GM15510 (cell line): ENCODE results near the gene KRT38.

Source experiments
- POLR2A ChIP-seq: IDR thresholded peaks from 3 replicates; pipeline ENCODE4 v1.6.1; 2011; ENCODE audit warnings: borderline replicate concordance; ENCODE audit not compliant: insufficient read length; ENCODE audit errors: extremely low read depth

Gene KRT38

GRCh38 chr17:41417127-41417526 is 23.7 kb downstream of the KRT38 start:
- TF ChIP-seq POLR2A: no peak

- no peak for TF ChIP-seq POLR2A
These were observed 24.3 kb downstream of the KRT38 start for GRCh38 chr17:41416479-41416878.

DNA sequence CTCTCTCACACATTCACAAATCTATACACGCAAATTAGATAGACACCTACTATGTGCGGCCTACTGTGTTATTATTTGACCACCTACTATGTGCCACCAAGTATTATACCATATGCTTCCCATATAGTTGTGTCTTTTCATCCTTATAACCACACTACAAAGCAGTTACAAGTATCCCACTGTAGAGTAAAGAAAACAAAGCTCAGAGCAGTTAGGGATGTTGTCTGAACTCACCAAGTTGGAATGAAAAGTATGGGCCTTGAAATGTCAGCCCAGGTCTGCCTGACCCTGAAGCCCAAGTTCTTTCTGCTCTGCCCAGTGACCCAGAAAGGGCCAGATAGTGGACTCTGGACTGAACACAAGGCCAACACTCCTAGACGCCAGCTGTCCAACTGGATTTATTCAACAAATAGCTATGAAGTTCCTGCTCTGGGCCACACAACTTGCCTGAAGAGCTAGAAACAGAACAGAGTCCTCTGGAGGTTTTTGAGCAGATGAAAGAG is 24.9 kb downstream of the KRT38 start:
- TF ChIP-seq POLR2A: no peak

- TF ChIP-seq POLR2A: no peak
These were observed 25.4 kb downstream of the KRT38 start for GRCh38 chr17:41415411-41415810.

DNA sequence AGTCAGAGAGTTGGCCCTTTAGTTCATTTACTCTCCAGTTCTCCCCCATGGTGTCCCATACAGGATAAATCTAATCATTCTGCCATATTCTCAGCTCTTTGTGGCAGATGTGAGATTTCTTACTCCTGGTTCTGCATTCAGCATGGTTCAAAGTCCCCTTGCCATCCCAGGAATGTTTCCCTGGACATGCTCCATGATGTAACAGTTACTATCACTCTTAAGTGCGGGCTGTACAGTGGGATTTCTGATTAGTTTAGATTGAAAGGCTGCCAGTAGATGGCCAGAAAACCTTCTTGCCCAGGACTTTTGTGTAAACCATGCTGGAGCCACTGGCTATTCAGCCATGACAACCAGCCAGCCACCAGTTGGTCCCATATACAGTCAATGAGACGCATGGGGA is 26.8 kb downstream of the KRT38 start:
- TF ChIP-seq POLR2A: no peak

DNA sequence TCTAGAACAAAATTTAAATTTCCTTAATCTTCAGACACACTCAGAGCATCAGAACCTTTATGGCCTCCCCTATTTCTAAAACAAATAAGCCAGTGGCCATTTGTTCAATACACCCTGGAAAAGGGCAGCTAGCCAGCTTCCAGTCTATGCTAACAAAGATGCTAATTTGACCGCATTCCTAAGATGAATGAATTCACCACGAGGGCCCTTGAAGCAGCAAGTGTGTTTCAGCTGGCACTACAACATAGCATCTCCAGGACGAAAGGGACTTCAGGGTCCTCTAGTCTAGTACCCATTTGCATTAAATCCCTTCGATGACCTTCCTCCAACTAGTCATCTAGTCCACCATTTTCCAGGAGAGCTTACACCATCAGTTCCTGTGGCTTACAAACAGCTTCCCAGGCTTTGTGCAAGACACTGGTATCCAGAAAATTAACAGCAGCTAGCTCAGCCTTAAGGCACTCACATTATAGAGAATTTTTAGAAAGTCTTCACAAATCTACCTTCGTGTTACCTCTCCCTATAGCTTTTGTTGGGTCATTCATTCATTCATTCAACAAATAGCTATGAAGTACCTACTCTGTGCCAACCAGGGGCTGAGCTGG is 27.3 kb downstream of the KRT38 start:
- no peak for TF ChIP-seq POLR2A

DNA sequence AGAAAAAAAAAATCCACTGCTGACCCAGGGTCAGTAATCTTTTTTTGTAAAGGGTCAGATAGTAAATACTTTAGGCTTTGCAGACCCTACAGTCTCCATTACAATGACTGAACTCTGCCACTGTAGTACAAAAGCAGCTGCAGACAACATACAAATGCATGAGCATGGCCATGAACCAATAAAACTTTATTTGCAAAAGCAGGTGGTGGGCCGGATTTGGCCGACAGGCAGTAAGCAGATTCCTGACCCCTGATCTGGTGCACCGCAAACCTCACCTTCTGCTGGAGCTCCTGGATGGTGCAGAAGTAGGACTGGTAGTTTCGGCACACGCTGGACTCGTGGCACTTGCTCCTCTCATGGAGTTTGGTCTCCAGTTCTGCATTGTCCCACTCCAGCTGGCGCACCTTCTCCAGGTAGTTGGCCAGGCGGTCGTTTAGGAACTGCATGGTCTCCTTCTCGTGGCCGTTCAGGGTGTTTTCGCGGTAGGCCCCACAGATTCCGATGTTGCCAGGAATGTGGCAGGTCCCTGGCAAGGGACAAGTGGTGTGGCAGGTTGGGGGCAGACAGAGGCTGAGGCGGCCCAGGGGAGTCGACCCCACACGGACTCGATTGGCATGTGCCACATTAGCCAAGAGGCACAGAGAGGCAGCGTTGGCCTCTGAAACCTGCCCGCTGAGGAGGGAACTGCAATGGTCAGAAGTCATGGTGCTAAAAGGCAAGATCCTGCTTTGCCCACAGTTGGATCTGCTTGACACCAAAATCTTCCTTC is 29.5 kb downstream of the KRT38 start:
- TF ChIP-seq POLR2A: no peak

- TF ChIP-seq POLR2A: no peak
These were observed 33.6 kb downstream of the KRT38 start for GRCh38 chr17:41407226-41407625.

DNA sequence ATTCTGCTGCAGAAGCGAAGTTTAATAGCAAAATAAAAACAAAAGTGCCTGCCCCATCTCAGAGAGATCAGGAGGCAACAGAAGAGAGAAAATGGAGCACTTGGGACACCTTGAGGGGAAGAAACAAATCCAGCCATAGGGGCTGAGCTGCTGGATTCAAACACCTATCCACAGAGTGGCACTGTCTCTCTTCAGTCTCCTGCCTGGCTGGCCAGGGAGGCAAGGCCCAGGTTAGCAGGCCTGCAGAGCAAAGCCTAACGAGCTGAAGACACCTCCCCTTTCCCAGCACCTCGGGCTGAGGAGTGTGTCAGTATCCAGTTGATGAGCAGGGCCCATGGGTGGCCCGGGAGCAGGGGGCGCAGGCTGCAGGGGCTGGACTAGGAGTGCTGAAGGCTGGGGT is 34.6 kb downstream of the KRT38 start:
- no peak for TF ChIP-seq POLR2A

DNA sequence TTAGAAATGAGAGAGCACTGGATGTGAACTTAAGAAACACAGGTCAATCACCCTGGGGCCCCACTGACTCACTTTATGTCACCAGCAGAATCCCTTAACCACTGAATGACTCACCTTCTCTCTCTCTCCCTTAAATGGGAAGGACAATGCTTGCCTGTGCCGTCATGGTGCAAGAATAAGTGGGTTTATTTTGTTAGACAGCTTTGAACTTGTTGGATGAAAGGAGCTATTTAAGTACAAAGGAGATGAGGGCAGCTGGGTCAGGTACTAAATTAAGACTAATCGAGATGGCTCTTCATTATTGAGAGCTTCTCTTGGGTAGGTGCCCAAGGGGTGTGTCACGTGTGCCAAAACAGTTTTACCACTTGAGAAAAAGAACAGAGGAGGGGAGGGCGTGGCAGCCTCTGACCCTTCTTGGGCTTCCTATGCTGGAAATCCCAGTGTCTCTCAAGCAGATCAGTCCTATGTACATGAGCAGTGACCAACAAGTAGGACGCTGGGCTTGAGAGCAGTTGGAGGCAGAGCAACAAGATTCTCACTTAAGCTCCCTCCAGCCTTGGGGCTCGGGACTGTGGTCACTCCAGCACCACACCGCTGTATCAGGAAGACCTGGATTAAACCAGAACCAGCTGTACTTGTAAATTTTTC is 36.6 kb downstream of the KRT38 start:
- no peak for TF ChIP-seq POLR2A

- no peak for TF ChIP-seq POLR2A
These were observed 37.3 kb downstream of the KRT38 start for GRCh38 chr17:41403404-41404023.

DNA sequence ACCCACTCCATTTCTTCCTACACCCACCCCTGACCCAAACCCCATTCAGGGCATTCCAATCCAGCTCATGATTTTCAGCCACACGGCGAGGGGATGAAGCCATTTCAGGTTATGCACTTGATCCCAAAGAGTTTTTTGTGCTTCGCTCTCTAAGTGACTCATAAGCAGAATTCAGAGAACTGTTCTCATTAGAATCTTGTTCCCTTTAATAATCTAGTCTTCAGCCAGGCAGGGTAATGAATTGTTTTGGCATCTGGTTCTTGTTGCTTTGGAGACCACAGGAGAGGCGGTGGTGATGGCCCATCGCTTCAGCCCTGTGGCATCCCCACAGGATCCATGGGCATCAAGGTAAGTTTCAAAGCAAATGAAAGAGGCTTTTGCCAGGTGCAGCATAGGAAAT is 38.6 kb downstream of the KRT38 start:
- no peak for TF ChIP-seq POLR2A

DNA sequence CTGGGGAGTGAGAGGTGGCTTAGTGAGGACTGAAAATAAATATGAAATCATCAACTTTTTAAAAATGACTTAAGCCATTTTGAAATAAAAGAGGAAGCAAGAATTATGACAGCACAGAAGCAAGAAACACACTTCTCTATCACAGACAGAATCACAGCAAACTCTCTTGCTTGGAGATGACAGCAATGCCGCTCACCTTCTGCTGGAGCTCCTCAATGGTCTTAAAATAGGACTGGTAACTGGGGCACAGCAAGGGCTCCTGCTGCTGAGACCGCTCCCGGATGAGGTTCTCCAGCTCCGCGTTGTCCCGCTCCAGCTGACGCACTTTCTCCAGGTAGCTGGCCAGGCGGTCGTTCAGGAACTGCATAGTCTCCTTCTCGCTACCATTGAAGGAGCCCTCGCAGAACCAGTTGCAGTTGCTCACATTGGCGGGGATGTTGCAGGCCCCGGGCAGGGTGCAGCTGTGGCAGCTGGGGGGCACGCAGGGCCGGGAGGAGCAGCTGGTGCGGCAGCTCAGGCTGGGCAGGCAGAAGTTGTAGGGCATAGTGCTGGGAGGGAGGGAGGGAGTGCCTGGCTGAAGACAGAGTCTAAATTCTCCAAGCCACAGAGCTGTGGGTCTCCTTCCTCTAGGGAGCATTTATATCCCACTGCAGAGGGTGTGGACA is 43.7 kb downstream of the KRT38 start, which contains the start of gene KRT31:
Gene KRT31 (minus strand): TSS at position 613 of the 665 bp plus-strand sequence. CDS start 69 bp downstream, at position 544.
- TF ChIP-seq POLR2A: no peak

DNA sequence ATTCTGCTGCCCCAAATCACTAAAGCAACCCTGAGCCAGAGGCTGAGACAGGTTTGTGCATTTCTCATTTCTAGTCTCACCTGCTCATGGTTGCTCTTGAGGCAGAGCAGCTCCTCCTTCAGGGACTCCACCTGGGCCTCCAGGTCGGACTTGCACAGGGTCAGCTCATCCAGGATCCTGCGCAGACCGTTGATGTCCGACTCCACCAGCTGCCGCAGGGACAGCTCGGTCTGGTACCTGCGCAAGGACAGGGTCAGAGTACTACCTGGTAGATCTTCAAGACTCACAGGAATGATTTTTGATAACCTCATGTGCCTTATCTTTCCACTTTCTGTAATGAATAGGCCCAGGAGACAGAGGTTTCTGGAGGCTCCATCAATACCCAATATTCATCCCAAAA is 44.4 kb downstream of the KRT38 start:
- no peak for TF ChIP-seq POLR2A
